ENCODE results near the gene BEND3. TPM values are rescaled to one million over a fixed set of nuclear protein-coding genes. Genes with fewer than 3 reads are reported as not detected.
"Not testable (repeated sequence)": the region's sequence is repeated elsewhere in the genome, so short reads cannot be mapped to it uniquely, and the experiment has no call there.

Gene BEND3
- total and polyA plus RNA-seq, 10 of the 15 experiments (the other 5 are each of a cell fraction or from before 2014, with no cell fraction given) = 1.1 to 9.0 (median 3.6) TPM

GRCh38 chr6:107084459-107084858 is 30.9 kb downstream of the BEND3 start:
- H3K9me3 ChIP-seq (replicated peaks; ENCODE audit: control insufficient read depth, insufficient read depth, low read length); ATAC-seq; BruUV-seq (replicated peaks); FAIRE-seq; H3K79me2 ChIP-seq (ENCODE audit: control insufficient read depth, insufficient read depth, low read length); H4K20me1 ChIP-seq (ENCODE audit: control insufficient read depth, insufficient read depth); H3K27ac ChIP-seq (ENCODE audit: control insufficient read depth, insufficient read depth); intact Hi-C loops (cut with micrococcal nuclease; ENCODE audit: unreplicated experiment); DNase-seq (ENCODE audit: low read depth, low spot score); H3K9ac ChIP-seq (ENCODE audit: control insufficient read depth, insufficient read depth, low read length); H3K4me2 ChIP-seq (ENCODE audit: control insufficient read depth, insufficient read depth); H2AFZ ChIP-seq (ENCODE audit: control insufficient read depth, low read depth, low read length); H3K4me3 ChIP-seq; H3K27me3 ChIP-seq (replicated peaks in 1 of 2; ENCODE audit: control insufficient read depth in 2 of 2, insufficient read depth in 2 of 2, low read length in 1 of 2); in situ Hi-C loops (cut with MboI); H3K36me3 ChIP-seq (ENCODE audit: control insufficient read depth in 2 of 2, insufficient read depth in 2 of 2, low read length in 1 of 2): not testable (repeated sequence)
- CTCF ChIA-PET = interaction anchor here (1.7 to 1.8 kb wide), 2 partner anchors 18 to 30 kb away, joined by 4 to 6 read pairs; no protein-coding TSS in a partner anchor
- TF ChIP-seq ZBTB33 (IDR thresholded peaks at IDR 0.05) (peak; percentile 79; the same call in 1 of the 2 replicates), NFYB (IDR thresholded peaks at IDR 0.05; ENCODE audit: insufficient read depth, low read depth, low read length) (peak; percentile 63)
- WGBS (ENCODE audit: insufficient coverage, insufficient replicate concordance, low lambda C conversion rate, missing lambda C conversion rate) = 95% methylated on average over 7 of the region's 7 CpGs
- H3K4me1 ChIP-seq (ENCODE audit: control insufficient read depth, insufficient read depth, low read length) = peaks cover 10% of the 10 kb centered on the region; the same call in 1 of the 2 replicates
- RAD21 ChIA-PET (ENCODE audit: unreplicated experiment) = interaction anchor here (1.1 kb wide), 1 partner anchor 29 kb away, joined by 3 read pairs; no protein-coding TSS in a partner anchor
- SMC1A ChIA-PET (ENCODE audit: uncharacterized antibody, unreplicated experiment) = interaction anchor here (1.0 to 1.3 kb wide), 3 partner anchors 10 to 57 kb away, joined by 3 read pairs; partner anchors contain the start of gene MTRES1
- POLR2A ChIA-PET = interaction anchor here (1.1 kb wide), 1 partner anchor 19 kb away, joined by 4 read pairs; no protein-coding TSS in a partner anchor

- no peak overlapping the region for H3K9ac ChIP-seq (ENCODE audit: control insufficient read depth, insufficient read depth, low read length)
- ChIA-PET RAD21 (ENCODE audit: unreplicated experiment) (interaction anchor here (1.1 kb wide), 1 partner anchor 30 kb away, joined by 3 read pairs; no protein-coding TSS in a partner anchor), CTCF (interaction anchor here (1.7 to 1.8 kb wide), 2 partner anchors 19 to 30 kb away, joined by 4 to 6 read pairs; no protein-coding TSS in a partner anchor), POLR2A (interaction anchor here (1.1 kb wide), 1 partner anchor 20 kb away, joined by 4 read pairs; no protein-coding TSS in a partner anchor), SMC1A (ENCODE audit: uncharacterized antibody, unreplicated experiment) (interaction anchor here (1.0 to 1.3 kb wide), 3 partner anchors 10 to 56 kb away, joined by 3 read pairs; partner anchors contain the start of gene MTRES1)
- no peak overlapping the region for H3K4me2 ChIP-seq (ENCODE audit: control insufficient read depth, insufficient read depth)
- no peak overlapping the region for H3K4me3 ChIP-seq
- H3K27me3 ChIP-seq (replicated peaks in 1 of 2; ENCODE audit: control insufficient read depth in 2 of 2, insufficient read depth in 2 of 2, low read length in 1 of 2) = no peaks in the 10 kb centered on the region
- no peaks in the 10 kb centered on the region for H3K79me2 ChIP-seq (ENCODE audit: control insufficient read depth, insufficient read depth, low read length)
- DNase-seq (ENCODE audit: low read depth, low spot score) = no peak
- H2AFZ ChIP-seq (ENCODE audit: control insufficient read depth, low read depth, low read length) = no peak overlapping the region
- H3K36me3 ChIP-seq (ENCODE audit: control insufficient read depth in 2 of 2, insufficient read depth in 2 of 2, low read length in 1 of 2) = no peaks in the 10 kb centered on the region
- peaks cover 4% of the 10 kb centered on the region; the same call in 2 of the 3 replicates for H3K9me3 ChIP-seq (replicated peaks; ENCODE audit: control insufficient read depth, insufficient read depth, low read length)
- H3K4me1 ChIP-seq (ENCODE audit: control insufficient read depth, insufficient read depth, low read length) = peaks cover 10% of the 10 kb centered on the region; the same call in 1 of the 2 replicates
- no peak for FAIRE-seq
- 98% methylated on average over 6 of the region's 6 CpGs for WGBS (ENCODE audit: insufficient coverage, insufficient replicate concordance, low lambda C conversion rate, missing lambda C conversion rate)
- no peaks in the 10 kb centered on the region for H4K20me1 ChIP-seq (ENCODE audit: control insufficient read depth, insufficient read depth)
- in situ Hi-C loops (cut with MboI) = no loop called here
- no peak overlapping the region for H3K27ac ChIP-seq (ENCODE audit: control insufficient read depth, insufficient read depth)
- no TSS peak for BruUV-seq (replicated peaks)
- intact Hi-C loops (cut with micrococcal nuclease; ENCODE audit: unreplicated experiment) = no loop called here
- ATAC-seq = no peak
- TF ChIP-seq HDAC2 (IDR thresholded peaks at IDR 0.05) = no peak
- no peak for TF ChIP-seq ZBTB33 (IDR thresholded peaks at IDR 0.05)
- TF ChIP-seq NRF1 (conservative IDR thresholded peaks at IDR 0.05; ENCODE audit: low read depth, low read length) = no peak
- TF ChIP-seq MYB (IDR thresholded peaks at IDR 0.05; ENCODE audit: borderline replicate concordance, low read depth, low read length) = no peak
- no peak for TF ChIP-seq POLR2AphosphoS2 (IDR thresholded peaks at IDR 0.05; ENCODE audit: low read depth, low read length)
- TF ChIP-seq SMC3 (IDR thresholded peaks at IDR 0.05; ENCODE audit: borderline replicate concordance, low read length) = no peak
- TF ChIP-seq STAT3 (IDR thresholded peaks at IDR 0.05; ENCODE audit: low read depth, low read length) = no peak
- TF ChIP-seq EZH2 (IDR thresholded peaks at IDR 0.05; ENCODE audit: borderline replicate concordance, control insufficient read depth, low read depth, low read length) = no peak
- TF ChIP-seq USF2 (IDR thresholded peaks at IDR 0.05; ENCODE audit: borderline replicate concordance, low read depth, low read length) = no peak
Measured at GRCh38 chr6:107083921-107084320, 31.4 kb downstream of the BEND3 start.

Data from GM12878 (cell line).